Uterus (tissue), 2 donors: ENCODE data around the gene ROBO2.

Experiments
- POLR2A ChIP-seq, 2 donors: fragments of 450-650 bp; IDR thresholded peaks; one replicate each; pipeline ENCODE4 v1.6.1; 2016; ENCODE audit warnings: antibody characterized with exemption in 2 of 2, mild to moderate bottlenecking in 1 of 2, moderate library complexity in 1 of 2
- TF ChIP-seq, protein P1 (sequence below), 4 experiments: fragments of 200-600 bp in 2 of 4; fragments of 450-650 bp in 2 of 4; sonication (generic) in 2 of 4; IDR thresholded peaks; one replicate each; pipeline ENCODE4 v1.5.1; 2016 to 2019; ENCODE audit warnings: antibody characterized with exemption in 4 of 4, mild to moderate bottlenecking in 2 of 4, moderate library complexity in 1 of 4

GRCh38 chr3:77072232-77072631 lies 32.3 kb downstream of the ROBO2 start:
- TF ChIP-seq, protein P1, sequence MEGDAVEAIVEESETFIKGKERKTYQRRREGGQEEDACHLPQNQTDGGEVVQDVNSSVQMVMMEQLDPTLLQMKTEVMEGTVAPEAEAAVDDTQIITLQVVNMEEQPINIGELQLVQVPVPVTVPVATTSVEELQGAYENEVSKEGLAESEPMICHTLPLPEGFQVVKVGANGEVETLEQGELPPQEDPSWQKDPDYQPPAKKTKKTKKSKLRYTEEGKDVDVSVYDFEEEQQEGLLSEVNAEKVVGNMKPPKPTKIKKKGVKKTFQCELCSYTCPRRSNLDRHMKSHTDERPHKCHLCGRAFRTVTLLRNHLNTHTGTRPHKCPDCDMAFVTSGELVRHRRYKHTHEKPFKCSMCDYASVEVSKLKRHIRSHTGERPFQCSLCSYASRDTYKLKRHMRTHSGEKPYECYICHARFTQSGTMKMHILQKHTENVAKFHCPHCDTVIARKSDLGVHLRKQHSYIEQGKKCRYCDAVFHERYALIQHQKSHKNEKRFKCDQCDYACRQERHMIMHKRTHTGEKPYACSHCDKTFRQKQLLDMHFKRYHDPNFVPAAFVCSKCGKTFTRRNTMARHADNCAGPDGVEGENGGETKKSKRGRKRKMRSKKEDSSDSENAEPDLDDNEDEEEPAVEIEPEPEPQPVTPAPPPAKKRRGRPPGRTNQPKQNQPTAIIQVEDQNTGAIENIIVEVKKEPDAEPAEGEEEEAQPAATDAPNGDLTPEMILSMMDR (IDR thresholded peaks at IDR 0.05), result no peak
- no peak for TF ChIP-seq POLR2A (IDR thresholded peaks at IDR 0.05)
